Measurements from ENCODE around the gene CDH13. TPM values are rescaled to one million over a fixed set of nuclear protein-coding genes. Genes with fewer than 3 reads are reported as not detected.

The CDH13 gene
- total and polyA plus RNA-seq, 2 of the 8 experiments (the other 6 are each of a cell fraction or from before 2014, with no cell fraction given): 2.3 to 2.4 TPM

DNA sequence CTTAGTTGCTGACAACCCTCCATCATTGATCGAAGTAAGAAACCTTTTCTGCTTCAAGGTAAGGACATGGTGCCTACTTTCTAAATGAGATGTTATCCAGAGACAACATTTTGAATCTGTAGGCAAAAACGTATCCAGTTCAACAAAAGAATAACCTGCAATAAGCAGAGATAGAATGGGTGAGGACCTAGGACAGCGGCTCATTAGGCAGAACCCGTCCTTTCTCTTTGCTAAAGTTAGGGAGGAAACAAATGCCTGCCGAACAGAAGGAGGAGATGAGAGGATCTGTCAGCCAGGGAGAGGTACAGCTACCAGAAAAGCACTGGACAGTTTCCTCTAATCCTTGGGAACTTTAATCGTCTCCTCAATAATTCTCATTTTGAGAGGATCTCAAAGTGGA is 183.3 kb downstream of the CDH13 start (continued):
- no peak for TF ChIP-seq SP4 (IDR thresholded peaks at IDR 0.05; ENCODE audit: low read length)
- no peak for TF ChIP-seq TAF1 (IDR thresholded peaks at IDR 0.05; ENCODE audit: low read depth, low read length)
- no peak for TF ChIP-seq KDM5A (IDR thresholded peaks at IDR 0.05; ENCODE audit: low read length)
